Ecto neural progenitor cell (in vitro differentiated cells): Measurements from ENCODE around the gene CD79A.
"Not testable (repeated sequence)": the region's sequence is repeated elsewhere in the genome, so short reads cannot be mapped to it uniquely, and the experiment has no call there.

ENCODE experiments used
- DNase-seq: peaks from one replicate; pipeline ENCODE4 v3.0.0-alpha.2; 2018; ENCODE audit warnings: low spot score

CD79A gene

DNA sequence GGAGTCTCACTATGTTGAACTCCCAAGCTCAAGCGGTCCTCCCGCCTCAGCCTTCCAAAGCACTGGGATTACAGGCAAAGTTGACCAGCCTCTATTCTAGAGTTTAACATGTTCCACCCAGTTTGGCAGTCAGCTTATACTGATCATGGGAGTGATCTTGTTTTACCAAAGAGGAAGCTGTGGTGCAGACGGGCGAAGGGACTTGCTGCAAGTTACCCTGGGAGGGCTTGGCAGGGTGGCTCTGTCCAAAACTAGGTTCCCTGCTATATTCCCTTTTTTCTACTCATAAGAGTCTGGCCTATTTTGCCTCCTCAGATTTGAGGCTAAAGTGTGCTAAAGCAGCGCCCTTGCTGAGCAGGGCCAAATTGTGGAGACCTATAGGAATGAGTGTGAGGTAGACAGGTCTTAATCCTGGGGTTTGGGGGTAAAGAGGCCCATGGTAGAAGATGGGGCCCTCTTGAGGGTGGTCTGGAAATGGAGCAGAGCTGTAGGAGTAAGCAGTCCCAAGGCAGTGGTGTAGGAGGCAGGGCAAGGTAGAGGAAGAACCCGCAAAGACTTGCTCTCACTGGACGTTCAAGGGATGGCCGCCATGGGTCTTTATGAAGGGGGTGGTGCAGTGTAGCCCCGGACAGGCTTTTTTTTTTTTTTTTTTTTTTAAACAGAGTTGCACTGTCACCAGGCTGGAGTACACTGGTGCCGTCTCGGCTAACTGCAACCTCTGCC, 13.7 kb upstream of the CD79A start:
- no peak for DNase-seq

DNA sequence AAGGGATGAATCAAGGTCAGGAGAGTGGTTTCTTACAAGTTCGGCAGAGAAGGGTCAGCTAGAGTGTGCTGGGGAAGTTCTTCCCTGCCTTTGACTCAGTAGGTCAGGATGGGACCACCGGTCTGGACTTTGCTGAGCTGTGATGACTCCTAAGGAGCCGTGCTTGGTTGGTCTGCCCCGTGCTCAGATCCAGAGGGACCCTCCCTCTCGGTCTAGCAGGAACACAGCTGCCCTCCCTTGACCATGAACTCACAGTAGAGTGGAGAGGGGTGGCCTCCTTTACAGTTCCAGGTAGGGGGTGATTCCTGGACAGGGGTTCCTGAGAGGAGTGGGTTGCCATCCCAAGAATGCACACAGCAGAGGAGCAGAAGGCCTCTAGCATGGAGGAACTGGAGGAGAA, 12.7 kb upstream of the CD79A start:
- no peak for DNase-seq

DNA sequence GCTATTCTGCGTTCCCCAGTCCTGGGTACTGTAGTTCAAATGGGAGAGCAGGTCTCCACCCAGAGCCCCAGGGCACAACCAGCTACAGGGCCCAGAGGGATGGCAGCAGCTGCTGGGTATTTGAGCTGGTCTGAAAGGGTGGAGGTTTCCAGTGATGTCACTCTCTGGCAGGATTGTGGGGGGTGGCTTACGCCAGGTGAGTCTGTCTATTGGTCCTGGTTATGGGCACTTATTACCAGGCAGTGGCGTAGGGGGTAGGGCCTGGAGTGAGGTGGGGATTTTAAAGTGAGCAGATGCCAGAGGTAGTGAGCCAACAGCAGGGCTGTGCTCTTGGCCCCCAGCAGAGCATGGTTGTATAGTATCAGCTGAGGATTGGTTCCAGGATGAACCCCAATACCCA, 10.8 kb upstream of the CD79A start:
- DNase-seq, result no peak

DNA sequence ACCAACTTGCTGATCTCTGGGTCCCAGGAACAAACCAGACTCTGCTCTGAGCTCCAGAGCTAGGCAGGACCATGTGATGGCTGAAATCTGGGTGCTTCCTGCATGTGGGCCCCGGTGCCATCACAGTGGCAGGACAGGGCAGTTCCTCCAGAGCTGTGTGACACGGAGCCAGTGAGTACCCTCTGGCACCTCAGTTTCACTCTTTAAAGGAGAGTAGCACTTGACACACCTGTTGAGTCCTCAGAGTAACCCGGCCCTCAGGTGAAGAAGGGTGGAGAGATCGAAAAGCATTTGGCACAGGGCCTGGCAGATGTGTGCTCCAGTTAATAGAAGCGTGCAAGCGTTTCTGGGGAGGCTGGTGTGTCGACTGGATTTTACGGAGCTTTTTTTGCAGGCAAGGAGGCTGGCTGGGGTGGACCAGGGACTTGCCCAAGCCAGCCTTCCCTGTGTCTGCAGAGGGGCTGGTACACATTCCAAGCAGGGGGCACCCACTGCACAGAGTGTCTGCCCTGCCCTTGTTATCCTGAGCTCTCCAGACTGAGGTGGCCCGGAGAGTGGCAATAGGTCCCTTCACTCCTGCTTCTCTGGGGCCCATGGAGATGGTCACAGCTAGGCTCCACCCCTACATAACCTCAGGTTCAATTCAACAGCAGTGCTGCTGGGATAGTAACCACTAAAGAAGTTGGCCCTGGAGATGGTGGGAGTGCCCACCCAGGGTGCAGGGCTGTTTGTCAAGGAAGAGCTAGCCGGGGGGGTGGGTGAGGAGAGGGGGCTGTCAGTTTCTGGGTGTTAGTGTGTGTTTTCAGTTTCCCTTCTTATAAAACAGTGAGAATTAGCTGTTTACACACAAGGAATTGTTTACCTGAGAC, 8.7 kb upstream of the CD79A start:
- DNase-seq, result no peak

DNA sequence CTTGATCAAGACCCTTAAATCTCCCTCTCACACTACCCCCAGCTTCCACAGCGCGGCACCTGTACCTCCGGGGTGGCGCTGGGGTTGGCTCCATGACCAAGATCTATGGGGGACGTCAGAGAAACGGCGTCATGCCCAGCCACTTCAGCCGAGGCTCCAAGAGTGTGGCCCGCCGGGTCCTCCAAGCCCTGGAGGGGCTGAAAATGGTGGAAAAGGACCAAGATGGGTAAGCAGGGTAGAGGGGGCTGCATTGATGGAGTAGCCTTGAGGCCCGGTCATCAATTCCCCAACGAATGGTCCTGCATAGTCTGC, 8.1 kb upstream of the CD79A start:
- no peak for DNase-seq

DNA sequence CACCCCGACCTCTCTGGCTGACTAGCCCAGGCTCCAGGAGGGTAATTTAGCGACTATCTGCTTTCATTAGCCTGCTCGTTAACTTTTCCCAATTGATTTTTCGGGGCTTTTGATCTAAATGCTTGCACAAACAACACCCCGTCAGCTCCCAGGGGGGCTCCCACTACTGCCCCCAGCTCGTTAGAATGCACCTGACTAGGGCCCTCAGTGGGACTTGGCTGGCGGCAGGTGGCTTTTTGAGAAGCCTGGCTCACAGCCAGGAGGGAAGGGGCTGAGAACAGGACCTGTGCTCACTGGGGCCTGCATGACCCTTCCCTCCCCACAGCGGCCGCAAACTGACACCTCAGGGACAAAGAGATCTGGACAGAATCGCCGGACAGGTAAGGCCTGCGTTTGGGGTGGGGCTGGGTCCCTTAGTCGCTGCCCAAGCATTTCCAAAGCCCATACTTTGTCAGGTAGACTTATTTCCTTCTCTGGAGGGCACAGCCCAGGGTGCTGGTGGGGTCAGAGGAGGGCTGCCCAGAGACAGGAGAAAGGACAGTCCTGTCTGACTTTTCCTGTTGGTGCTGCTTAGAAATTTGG, 7.6 kb upstream of the CD79A start:
- no peak for DNase-seq

DNA sequence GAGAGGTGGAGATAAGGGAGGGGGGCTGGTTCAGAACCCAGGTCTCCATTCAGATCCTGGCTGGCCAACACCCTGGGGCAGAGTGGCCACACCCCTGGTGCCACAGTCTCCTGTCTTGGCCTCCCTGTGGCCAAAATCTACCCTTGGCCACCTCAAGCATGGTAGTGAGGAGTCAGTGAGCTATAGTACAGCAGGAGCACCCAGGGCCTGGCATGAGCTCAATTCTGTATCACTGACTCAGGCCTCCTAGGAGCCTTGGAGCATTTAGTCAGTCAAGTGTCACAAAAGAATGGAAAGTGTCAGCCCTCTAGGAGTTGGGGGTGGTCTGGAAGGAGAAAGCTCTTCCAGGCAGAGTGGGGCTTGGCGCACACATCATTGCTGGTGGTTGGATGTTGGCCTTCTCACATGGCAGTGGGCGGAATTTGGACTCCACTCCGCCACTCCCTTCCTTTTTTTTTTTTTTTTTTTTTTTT, 6.6 kb upstream of the CD79A start:
- DNase-seq, result no peak

DNA sequence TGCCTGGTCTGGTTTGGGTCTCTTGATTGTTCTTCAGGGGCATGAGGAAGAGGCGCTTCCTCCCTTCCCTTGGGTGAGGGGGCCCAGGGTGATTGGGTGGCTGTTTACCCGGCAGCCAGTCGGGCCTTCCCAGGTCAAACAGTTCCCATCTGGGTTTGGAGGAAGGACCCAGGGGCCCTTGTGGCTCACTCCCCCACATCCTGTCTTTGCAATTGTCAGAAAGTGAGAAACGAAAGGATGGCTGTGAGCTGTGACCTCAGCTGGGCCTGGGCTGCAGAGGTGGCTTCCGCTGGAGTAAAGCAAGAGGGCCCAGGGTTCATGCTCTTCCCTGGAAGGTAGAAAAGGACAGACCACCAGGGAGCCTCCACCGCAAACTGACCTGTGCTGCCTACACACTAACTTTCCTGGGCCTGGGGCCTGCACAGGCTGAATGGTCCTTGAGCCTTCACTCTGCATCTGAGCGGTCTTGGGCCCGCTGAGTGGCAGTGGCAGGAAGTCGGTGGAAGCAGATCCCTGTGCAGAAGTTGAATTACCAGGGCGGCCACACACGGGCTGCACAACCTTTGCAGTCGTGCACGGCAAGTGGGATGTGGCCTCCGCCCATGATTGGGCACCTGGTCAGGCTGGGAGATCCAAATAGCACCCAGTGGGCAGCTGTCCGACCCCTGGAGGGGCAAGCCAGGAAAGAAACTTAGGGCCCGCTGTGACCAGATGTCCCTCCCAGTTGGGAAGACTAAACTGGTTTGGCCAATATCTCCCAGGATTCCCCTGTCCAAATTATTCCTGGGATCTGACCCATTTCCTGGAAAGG, 5.3 kb upstream of the CD79A start:
- no peak for DNase-seq

DNA sequence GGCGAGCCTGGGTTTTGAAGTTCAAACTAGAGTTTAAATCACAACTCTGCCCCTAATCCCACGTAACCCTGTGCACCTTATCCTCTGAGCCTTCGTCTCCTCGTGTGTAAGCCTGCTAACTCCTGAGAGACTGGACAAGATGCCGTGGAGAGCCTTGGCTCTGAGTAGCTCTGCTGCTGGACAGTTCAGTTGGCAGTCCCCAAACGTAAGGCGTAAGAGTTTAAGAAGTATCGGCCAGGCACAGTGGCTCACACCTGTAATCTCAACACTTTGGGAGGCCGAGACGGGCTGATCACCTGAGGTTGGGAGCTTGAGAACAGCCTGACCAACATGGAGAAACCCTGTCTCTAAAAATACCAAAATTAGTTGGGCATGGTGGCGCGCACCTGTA, 4.7 kb upstream of the CD79A start:
- no peak for DNase-seq

DNA sequence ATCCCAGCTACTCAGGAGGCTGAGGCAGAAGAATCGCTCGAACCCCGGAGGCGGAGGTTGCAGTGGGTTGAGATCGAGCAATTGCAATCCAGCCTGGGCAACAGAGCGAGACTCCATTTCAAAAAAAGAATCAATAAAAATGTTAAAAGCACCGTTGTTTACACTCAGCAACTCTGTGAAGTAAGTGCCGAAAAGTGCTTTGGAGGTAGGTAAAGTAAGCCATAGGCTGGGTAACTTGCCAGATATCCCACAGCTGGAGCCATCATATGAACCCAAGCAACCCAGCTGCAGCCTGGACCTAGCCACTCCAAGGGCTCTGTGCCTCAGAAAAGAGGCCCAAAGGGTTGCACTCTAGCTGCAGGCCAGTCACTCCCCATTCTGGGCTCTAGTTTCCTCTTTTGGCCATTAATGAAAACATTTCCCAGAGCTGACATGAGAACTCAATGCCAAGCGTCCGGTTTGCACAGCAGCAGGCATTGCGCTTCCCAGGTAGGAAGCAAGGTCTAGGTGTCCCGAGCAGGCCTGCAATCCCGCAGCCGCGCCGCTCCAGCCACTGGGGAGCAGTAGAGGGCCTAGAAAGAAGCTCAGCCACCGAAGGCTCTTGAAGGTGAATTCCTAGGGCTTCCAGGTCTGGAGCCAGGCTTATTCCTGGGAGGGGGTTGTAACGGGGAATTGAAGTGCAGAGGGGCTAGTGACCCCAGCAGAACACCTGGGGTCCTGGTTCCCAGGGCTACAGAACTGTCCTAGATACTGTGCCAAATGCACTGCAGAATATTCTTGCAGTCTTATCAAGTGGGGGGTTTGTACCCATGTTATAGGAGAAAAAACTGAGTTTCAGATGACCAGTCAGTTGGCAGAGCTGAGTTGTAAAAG, 4.1 kb upstream of the CD79A start:
- peak; percentile 83 for DNase-seq

DNA sequence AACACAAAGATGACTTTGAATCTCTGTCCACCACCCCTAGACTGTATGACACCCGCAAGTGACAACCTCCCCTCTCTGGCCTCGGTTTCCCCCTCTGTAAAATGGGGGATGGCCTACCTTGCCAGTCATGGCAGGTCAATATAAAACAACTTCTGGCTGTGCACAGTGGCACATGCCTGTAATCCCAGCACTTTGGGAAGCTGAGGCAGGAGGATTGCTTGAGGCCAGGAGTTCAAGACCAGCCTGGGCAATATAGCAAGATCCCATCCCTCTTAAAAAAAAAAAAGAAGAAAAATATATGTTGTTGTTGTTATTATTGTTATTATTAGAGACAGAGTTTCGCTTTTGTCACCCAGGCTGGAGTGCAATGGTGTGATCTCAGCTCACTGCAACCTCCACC, 1.1 kb upstream of the CD79A start:
- DNase-seq, result not testable (repeated sequence)

DNA sequence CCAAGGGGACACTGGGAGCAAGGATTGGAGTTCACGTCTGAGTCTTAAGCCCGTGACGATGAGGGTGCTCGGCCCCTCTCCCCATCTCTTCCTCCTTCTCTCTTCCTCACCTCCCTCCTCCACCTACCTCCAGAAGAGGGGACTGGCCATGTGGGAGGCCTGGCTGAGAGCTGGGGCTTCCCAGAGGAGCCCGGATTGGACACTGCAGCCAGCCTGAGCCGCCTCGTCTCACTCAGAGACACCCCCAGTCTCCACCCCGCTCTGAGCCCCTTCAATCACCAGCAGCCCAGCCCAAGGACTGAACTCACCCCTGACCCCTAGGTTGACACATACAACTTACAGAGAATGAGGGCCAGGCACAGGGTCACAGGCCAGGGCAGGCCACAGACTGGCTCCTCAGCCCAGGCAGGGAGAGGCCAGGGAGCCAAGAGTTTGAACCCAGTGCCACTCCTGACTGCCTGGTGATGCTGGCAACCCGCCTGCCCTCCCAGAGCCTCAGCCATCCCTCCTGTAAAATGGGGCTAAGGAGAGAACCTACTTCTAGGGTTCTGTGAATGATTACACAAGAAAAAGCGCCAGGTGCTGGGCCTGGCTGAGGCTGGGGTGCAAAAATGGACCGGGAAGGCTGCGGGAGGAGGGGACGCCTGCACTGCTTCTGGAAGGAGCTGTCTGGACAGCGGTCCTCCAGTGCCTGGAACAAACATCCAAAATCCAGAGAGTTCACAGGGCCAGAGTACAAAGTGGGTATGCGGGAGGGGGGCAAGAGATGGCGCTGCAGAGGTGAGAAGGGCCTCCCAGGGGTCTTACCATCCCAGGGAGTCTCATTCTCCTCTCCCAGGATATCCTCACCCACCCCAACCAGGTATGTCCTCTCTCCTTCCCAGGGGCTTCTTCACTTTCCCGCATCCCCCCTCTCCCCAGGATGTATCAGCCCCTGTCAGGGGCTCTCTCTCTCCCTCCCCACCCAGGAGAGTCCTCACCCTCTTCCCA, 1.1 kb downstream of the CD79A start:
- DNase-seq, result no peak

DNA sequence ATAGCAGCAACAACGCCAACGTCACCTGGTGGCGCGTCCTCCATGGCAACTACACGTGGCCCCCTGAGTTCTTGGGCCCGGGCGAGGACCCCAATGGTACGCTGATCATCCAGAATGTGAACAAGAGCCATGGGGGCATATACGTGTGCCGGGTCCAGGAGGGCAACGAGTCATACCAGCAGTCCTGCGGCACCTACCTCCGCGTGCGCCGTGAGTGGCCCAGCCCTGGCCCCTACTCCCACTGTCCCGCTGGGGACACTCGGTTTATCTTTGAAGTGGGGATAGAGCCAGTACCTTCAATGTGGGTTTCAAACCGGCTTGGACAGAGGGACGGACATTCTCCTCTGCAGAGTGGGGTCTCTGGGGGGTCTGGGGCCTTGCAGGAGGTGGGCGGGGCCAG, 2.0 kb downstream of the CD79A start:
- DNase-seq, result no peak

DNA sequence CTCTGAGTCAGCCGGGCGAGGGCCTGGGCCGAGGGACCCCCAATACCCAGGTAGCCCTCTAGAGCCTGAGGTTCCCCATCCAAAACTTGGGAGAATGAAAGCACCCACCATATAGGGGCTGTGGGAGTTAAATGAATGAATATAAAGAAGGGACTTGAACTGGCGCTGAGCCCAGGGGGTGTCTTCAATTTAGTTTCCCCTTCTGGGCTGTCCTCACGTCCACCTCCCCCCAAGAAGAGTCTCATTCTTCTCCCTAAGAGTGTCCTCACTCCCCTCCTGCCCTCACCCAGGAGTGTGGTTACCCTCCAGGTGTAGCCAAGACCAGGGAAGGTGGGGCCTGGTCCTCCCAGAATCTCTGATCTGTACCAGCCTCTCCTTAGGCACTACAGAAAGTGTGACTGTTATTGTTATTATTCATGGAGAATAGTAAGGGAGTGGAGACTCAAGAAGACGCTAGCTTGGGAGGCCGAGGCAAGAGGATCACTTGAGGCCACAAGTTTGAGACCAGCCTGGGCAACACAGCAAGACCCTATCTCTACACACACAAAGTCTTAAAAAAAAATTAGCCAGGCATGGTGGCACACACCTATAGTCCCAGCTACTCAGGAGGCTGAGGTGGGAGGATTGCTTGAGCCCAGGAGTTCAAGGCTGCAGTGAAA, 2.7 kb downstream of the CD79A start:
- no peak for DNase-seq

DNA sequence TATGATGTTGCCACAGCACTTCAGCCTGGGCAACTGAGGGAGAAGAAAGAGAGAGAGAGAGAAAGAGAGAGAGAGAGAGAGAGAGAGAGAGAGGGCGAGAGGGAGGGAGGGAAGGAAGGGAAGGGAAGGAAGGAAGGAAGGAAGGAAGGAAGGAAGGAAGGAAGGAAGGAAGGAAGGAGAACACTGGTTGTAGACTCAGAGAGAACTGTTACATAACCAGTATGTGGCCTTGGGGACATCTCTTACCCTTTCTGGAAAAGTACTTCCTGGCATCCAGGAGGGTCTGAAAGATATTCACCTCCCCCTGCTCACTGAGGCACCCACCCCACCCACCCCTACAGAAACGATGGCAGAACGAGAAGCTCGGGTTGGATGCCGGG, 3.2 kb downstream of the CD79A start:
- no peak for DNase-seq

DNA sequence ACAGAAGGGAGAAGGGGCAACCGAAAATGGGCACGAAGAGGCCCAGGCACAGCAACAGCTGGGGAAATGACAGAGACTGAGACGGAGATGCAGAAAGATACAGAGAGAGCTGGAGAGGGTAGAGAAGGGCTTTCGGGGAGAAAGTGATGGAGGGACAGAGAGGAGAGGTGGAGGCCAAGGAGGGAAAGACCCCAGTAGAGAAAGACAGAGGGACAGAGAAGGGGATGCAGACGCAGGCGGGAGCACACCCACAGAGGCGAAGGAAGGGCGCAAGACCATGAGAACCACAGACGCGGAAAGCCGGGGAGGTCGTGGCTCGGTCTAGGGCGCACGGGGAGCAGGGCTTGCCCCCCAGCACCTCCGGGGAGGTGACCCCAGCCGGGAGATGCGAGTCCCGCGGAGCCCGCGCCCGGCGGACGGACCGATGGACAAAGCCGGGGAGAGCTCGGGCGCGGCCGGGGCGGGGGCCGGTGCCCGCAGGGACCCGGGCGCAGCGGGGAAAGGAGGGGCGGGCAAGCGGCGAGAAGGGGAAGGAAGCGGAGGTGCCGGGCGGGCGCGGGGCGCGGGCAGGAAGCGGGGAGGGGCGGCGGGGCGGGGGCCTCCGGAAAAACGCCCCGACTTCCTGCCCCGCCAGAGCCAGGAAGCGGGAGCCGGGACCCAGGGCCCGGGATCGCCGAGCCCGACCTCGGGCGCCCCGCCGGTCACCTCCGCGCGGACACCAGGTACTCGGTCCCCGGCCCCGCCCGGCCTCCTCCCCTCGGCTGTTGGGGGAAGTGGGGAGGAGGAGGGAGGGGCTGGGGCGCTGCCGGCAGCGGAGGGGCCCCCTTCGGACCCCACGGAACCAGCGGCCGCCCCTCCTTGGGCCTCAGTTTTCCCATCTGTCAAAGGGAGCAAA, 5.7 kb downstream of the CD79A start, which contains the start of gene ARHGEF1:
TSS of gene ARHGEF1 (plus strand) at position 617 of the 895 bp plus-strand sequence. CDS start 4,899 bp downstream, outside the sequence.
- peak; percentile 66 for DNase-seq

DNA sequence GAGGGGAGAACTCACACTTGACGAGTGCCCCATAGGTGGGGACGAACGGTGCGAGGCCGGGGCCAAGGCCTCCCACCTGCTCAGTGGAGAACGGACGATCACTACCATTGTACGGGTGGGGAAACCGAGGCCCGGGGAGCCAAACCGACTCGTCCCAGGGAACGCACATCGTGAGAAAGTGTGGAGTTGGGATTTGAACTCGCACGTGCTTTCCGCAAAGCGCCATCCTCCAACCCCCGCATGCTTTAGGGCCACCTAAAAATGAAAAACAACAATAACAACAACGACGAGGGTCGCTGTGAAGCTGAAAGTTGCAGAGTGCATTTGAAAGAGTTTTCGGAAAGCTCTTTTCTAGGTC, 6.4 kb downstream of the CD79A start:
- no peak for DNase-seq
